WTC11 (cell line): ENCODE results near the gene ELMO1. TPM values are rescaled to one million over a fixed set of nuclear protein-coding genes. Genes with fewer than 3 reads are reported as not detected.

Source experiments
- ATAC-seq: fragments of 200-7000 bp; cut with Tn5 transposase; 2 replicates; pipeline ENCODE4 v1.10.0; 2021; ENCODE audit warnings: mild to moderate bottlenecking, moderate library complexity
- CTCF ChIA-PET: fragments of 300-600 bp; sonication (Branson Sonifier 250); formaldehyde crosslinking; loops from one replicate; lab custom pipeline; 2021; ENCODE audit warnings: antibody characterized with exemption; lab: Charles Lee
- POLR2A ChIA-PET: fragments of 350-600 bp; sonication (Branson Sonifier 250); formaldehyde crosslinking; loops from one replicate; lab custom pipeline; 2021; ENCODE audit warnings: antibody characterized with exemption; lab: Charles Lee
- DNase-seq: peaks from one replicate; pipeline ENCODE4 v3.0.0; 2021; ENCODE audit warnings: low spot score
- H3K27ac Mint-ChIP-seq: 2 replicates; pipeline ENCODE4 v1.8.0; 2021; ENCODE audit warnings: mixed read lengths
- H3K27me3 Mint-ChIP-seq: 2 replicates; pipeline ENCODE4 v1.8.0; 2021; ENCODE audit warnings: low read depth, mild to moderate bottlenecking, moderate library complexity, mixed read lengths
- H3K36me3 Mint-ChIP-seq: 2 replicates; pipeline ENCODE4 v1.8.0; 2021; ENCODE audit warnings: mixed read lengths
- H3K4me1 Mint-ChIP-seq: 2 replicates; pipeline ENCODE4 v1.8.0; 2022; ENCODE audit warnings: mixed read lengths
- H3K4me3 Mint-ChIP-seq: 2 replicates; pipeline ENCODE4 v1.8.0; 2021; ENCODE audit warnings: mild to moderate bottlenecking, moderate library complexity, mixed read lengths
- H3K9me3 Mint-ChIP-seq: 2 replicates; pipeline ENCODE4 v1.8.0; 2021; ENCODE audit warnings: mixed read lengths
- AFF4 ChIP-seq: sonication (generic); formaldehyde crosslinking; IDR thresholded peaks from 2 replicates; pipeline ENCODE4 v1.8.1; 2023; ENCODE audit warnings: mild to moderate bottlenecking, missing genetic modification reagents, borderline replicate concordance
- ATF1 ChIP-seq: sonication (generic); formaldehyde crosslinking; IDR thresholded peaks from 2 replicates; pipeline ENCODE4 v1.8.1; 2023; ENCODE audit warnings: mild to moderate bottlenecking, moderate library complexity, missing genetic modification reagents
- CDX4 ChIP-seq: fragments of 250-450 bp; sonication (Bioruptor Pico); IDR thresholded peaks from 2 replicates; pipeline ENCODE4 v1.9.0; 2021; ENCODE audit warnings: moderate library complexity, mild to moderate bottlenecking, inconsistent platforms, borderline replicate concordance
- ESRRA ChIP-seq: sonication (generic); formaldehyde crosslinking; IDR thresholded peaks from 2 replicates; pipeline ENCODE4 v1.8.1; 2022; ENCODE audit warnings: mild to moderate bottlenecking, missing genetic modification reagents, borderline replicate concordance
- FOXP4 ChIP-seq: sonication (generic); formaldehyde crosslinking; IDR thresholded peaks from 2 replicates; pipeline ENCODE4 v1.8.0; 2022; ENCODE audit warnings: mild to moderate bottlenecking, missing genetic modification reagents
- JUN ChIP-seq: sonication (generic); formaldehyde crosslinking; IDR thresholded peaks from 2 replicates; pipeline ENCODE4 v1.8.0; 2023; ENCODE audit warnings: mild to moderate bottlenecking, missing genetic modification reagents
- MAX ChIP-seq: sonication (generic); formaldehyde crosslinking; IDR thresholded peaks from 2 replicates; pipeline ENCODE4 v1.8.0; 2022; ENCODE audit warnings: mild to moderate bottlenecking, missing genetic modification reagents
- SMAD4 ChIP-seq: sonication (generic); formaldehyde crosslinking; IDR thresholded peaks from 2 replicates; pipeline ENCODE4 v1.8.0; 2022; ENCODE audit warnings: mild to moderate bottlenecking, missing genetic modification reagents
- SOX15 ChIP-seq: fragments of 250-450 bp; sonication (Bioruptor Pico); IDR thresholded peaks from 2 replicates; pipeline ENCODE4 v1.9.0; 2021; ENCODE audit warnings: mild to moderate bottlenecking
- TEAD1 ChIP-seq: sonication (generic); formaldehyde crosslinking; IDR thresholded peaks from 2 replicates; pipeline ENCODE4 v1.8.0; 2022; ENCODE audit warnings: mild to moderate bottlenecking, missing genetic modification reagents
- TP53 ChIP-seq: sonication (generic); formaldehyde crosslinking; IDR thresholded peaks from 2 replicates; pipeline ENCODE4 v1.8.1; 2023; ENCODE audit warnings: mild to moderate bottlenecking, missing genetic modification reagents
- USF1 ChIP-seq: sonication (generic); formaldehyde crosslinking; IDR thresholded peaks from 2 replicates; pipeline ENCODE4 v1.8.0; 2022; ENCODE audit warnings: mild to moderate bottlenecking, missing genetic modification reagents
- USF2 ChIP-seq: sonication (generic); formaldehyde crosslinking; IDR thresholded peaks from 2 replicates; pipeline ENCODE4 v1.8.1; 2023; ENCODE audit warnings: mild to moderate bottlenecking, missing genetic modification reagents, moderate library complexity
- ZNF138 ChIP-seq: sonication (generic); formaldehyde crosslinking; conservative IDR thresholded peaks from 2 replicates; pipeline ENCODE4 v1.8.1; 2022; ENCODE audit warnings: mild to moderate bottlenecking, moderate library complexity, missing genetic modification reagents
- total RNA-seq: library from RNA; stranded (reverse); gene quantifications from 3 replicates; pipeline ENCODE4 v1.2.3, GENCODE V29; 2021

ELMO1 gene
- total RNA-seq, 1 experiment from 2014 or later = 19.4 TPM

GRCh38 chr7:37282093-37282444 is 166.6 kb downstream of the ELMO1 start:
- Mint-ChIP-seq H3K4me3 (no peak overlapping the region), H3K27ac (peak overlapping the region; percentile 6), H3K36me3 (no peaks in the 10 kb centered on the region), H3K27me3 (no peaks in the 10 kb centered on the region), H3K9me3 (peaks cover 3% of the 10 kb centered on the region; the same call in 1 of the 2 replicates), H3K4me1 (peaks cover 47% of the 10 kb centered on the region)
- no peak for ATAC-seq
- no peak for DNase-seq
- ChIA-PET CTCF (interaction anchor here (0.5 to 2.3 kb wide), 8 partner anchors 10 to 227 kb away, joined by 3 to 9 read pairs (median 4); no protein-coding TSS in a partner anchor), POLR2A (no interaction called here)
- TF ChIP-seq ZNF138 (CRISPR knock-in tag) (no peak), ESRRA (CRISPR knock-in tag) (no peak), SMAD4 (CRISPR knock-in tag) (no peak), USF1 (CRISPR knock-in tag) (no peak), SOX15 (CRISPR knock-in tag) (no peak), MAX (CRISPR knock-in tag) (no peak), ATF1 (no peak)

GRCh38 chr7:37281368-37282092 is 167.1 kb downstream of the ELMO1 start:
- ATAC-seq (no peak), DNase-seq (no peak)
- no peaks in the 10 kb centered on the region for H3K27me3 Mint-ChIP-seq
- H3K9me3 Mint-ChIP-seq = peaks cover 3% of the 10 kb centered on the region; the same call in 1 of the 2 replicates
- no peak overlapping the region for H3K4me3 Mint-ChIP-seq
- TF ChIP-seq FOXP4 (CRISPR knock-in tag) = no peak
- TF ChIP-seq USF2 (CRISPR knock-in tag) = no peak
- TF ChIP-seq TP53 = no peak
- TF ChIP-seq JUN = no peak
- TF ChIP-seq TEAD1 = no peak
- TF ChIP-seq AFF4 (CRISPR knock-in tag) = no peak
- TF ChIP-seq CDX4 (CRISPR knock-in tag) = no peak
- H3K4me1 Mint-ChIP-seq = peaks cover 47% of the 10 kb centered on the region
- ChIA-PET POLR2A (interaction anchor here (0.6 kb wide), 1 partner anchor 211 kb away, joined by 3 read pairs; no protein-coding TSS in a partner anchor), CTCF (interaction anchor here (0.5 to 2.3 kb wide), 8 partner anchors 9 to 228 kb away, joined by 3 to 9 read pairs (median 4); no protein-coding TSS in a partner anchor)
- no peaks in the 10 kb centered on the region for H3K36me3 Mint-ChIP-seq
- H3K27ac Mint-ChIP-seq = peak overlapping the region; percentile 6; the same call in 1 of the 2 replicates
